ENCODE results near the gene INPP5D. TPM values are rescaled to one million over a fixed set of nuclear protein-coding genes. Genes with fewer than 3 reads are reported as not detected.

INPP5D gene
- polyA plus RNA-seq, 1 of the 3 experiments (the other 2 are of a cell fraction), result 1.3 TPM

GRCh38 chr2:233141901-233142300, 81.8 kb downstream of the INPP5D start:
- Histone ChIP-seq H3K27me3 (ENCODE audit: insufficient read depth) (no peaks in the 10 kb centered on the region), H3K4me3 (ENCODE audit: low read depth in 2 of 2, low read length in 1 of 2) (no peak overlapping the region), H2AFZ (ENCODE audit: low read depth) (no peak overlapping the region), H3K79me2 (ENCODE audit: insufficient read depth) (no peaks in the 10 kb centered on the region), H3K9me3 (no peaks in the 10 kb centered on the region), H3K36me3 (replicated peaks in 1 of 2; ENCODE audit: control insufficient read depth in 1 of 2, insufficient read depth in 2 of 2, low read length in 1 of 2) (no peaks in the 10 kb centered on the region), H3K27ac (ENCODE audit: low read depth in 2 of 2, low read length in 1 of 2) (no peak overlapping the region), H3K4me1 (ENCODE audit: control insufficient read depth in 1 of 2, insufficient read depth in 2 of 2, low read depth in 1 of 2, low read length in 1 of 2) (no peaks in the 10 kb centered on the region), H3F3A (replicated peaks; ENCODE audit: insufficient read depth) (no peaks in the 10 kb centered on the region), H4K20me1 (ENCODE audit: insufficient read depth) (no peaks in the 10 kb centered on the region), H3K9me2 (no peaks in the 10 kb centered on the region), H3K4me2 (no peak overlapping the region), H3K9ac (no peak overlapping the region)
- 80% methylated on average over 4 of the region's 4 CpGs for WGBS (ENCODE audit: low lambda C conversion rate)
- ChIA-PET POLR2A (no interaction called here), CTCF (interaction anchor here (1.0 kb wide), 1 partner anchor 10 kb away, joined by 3 read pairs; no protein-coding TSS in a partner anchor)
- DNase-seq, result no peak
- TF ChIP-seq JUND (IDR thresholded peaks at IDR 0.05) (no peak), FOXM1 (IDR thresholded peaks at IDR 0.05; ENCODE audit: low read depth) (no peak), SMC3 (IDR thresholded peaks at IDR 0.05; ENCODE audit: low read depth, low read length) (no peak), TEAD4 (IDR thresholded peaks at IDR 0.05; ENCODE audit: borderline replicate concordance, insufficient read depth) (no peak), YY1 (IDR thresholded peaks at IDR 0.05; ENCODE audit: low read depth) (no peak), POLR2AphosphoS5 (IDR thresholded peaks at IDR 0.05; ENCODE audit: low read depth, low read length) (no peak), TCF12 (IDR thresholded peaks at IDR 0.05) (no peak), EP300 (IDR thresholded peaks at IDR 0.05; ENCODE audit: borderline replicate concordance in 1 of 2, low read depth in 1 of 2, low read length in 1 of 2) (no peak), PBX3 (IDR thresholded peaks at IDR 0.05) (no peak), GATA2 (CRISPR knock-in tag; IDR thresholded peaks at IDR 0.05) (no peak), SIN3A (IDR thresholded peaks at IDR 0.05; ENCODE audit: borderline replicate concordance, low read depth, low read length) (no peak), CHD2 (IDR thresholded peaks at IDR 0.05; ENCODE audit: low read length, partially characterized antibody) (no peak)
- TF ChIP-seq, protein P1, sequence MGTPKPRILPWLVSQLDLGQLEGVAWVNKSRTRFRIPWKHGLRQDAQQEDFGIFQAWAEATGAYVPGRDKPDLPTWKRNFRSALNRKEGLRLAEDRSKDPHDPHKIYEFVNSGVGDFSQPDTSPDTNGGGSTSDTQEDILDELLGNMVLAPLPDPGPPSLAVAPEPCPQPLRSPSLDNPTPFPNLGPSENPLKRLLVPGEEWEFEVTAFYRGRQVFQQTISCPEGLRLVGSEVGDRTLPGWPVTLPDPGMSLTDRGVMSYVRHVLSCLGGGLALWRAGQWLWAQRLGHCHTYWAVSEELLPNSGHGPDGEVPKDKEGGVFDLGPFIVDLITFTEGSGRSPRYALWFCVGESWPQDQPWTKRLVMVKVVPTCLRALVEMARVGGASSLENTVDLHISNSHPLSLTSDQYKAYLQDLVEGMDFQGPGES (IDR thresholded peaks at IDR 0.05; ENCODE audit: low read depth, low read length), result no peak
- TF ChIP-seq, protein P2, sequence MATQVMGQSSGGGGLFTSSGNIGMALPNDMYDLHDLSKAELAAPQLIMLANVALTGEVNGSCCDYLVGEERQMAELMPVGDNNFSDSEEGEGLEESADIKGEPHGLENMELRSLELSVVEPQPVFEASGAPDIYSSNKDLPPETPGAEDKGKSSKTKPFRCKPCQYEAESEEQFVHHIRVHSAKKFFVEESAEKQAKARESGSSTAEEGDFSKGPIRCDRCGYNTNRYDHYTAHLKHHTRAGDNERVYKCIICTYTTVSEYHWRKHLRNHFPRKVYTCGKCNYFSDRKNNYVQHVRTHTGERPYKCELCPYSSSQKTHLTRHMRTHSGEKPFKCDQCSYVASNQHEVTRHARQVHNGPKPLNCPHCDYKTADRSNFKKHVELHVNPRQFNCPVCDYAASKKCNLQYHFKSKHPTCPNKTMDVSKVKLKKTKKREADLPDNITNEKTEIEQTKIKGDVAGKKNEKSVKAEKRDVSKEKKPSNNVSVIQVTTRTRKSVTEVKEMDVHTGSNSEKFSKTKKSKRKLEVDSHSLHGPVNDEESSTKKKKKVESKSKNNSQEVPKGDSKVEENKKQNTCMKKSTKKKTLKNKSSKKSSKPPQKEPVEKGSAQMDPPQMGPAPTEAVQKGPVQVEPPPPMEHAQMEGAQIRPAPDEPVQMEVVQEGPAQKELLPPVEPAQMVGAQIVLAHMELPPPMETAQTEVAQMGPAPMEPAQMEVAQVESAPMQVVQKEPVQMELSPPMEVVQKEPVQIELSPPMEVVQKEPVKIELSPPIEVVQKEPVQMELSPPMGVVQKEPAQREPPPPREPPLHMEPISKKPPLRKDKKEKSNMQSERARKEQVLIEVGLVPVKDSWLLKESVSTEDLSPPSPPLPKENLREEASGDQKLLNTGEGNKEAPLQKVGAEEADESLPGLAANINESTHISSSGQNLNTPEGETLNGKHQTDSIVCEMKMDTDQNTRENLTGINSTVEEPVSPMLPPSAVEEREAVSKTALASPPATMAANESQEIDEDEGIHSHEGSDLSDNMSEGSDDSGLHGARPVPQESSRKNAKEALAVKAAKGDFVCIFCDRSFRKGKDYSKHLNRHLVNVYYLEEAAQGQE (IDR thresholded peaks at IDR 0.05; ENCODE audit: low read depth, low read length), result no peak
